Endothelial cell (in vitro differentiated cells): ENCODE measurements around the gene PER3. TPM values are rescaled to one million over a fixed set of nuclear protein-coding genes. Genes with fewer than 3 reads are reported as not detected.
A peak's percentile ranks its signal among the peaks of the same experiment; 100 is the strongest.

Source experiments
- DNase-seq: peaks from one replicate; pipeline ENCODE4 v3.0.0; 2021; ENCODE audit warnings: low spot score
- H3K27ac Mint-ChIP-seq: one replicate; pipeline ENCODE4 v1.8.0; 2021; ENCODE audit warnings: mixed read lengths, inconsistent platforms; ENCODE audit not compliant: unreplicated experiment
- H3K27me3 Mint-ChIP-seq: one replicate; pipeline ENCODE4 v1.8.0; 2021; ENCODE audit warnings: mild to moderate bottlenecking, moderate library complexity, mixed read lengths, inconsistent platforms; ENCODE audit not compliant: unreplicated experiment
- H3K36me3 Mint-ChIP-seq: one replicate; pipeline ENCODE4 v1.8.0; 2021; ENCODE audit warnings: mild to moderate bottlenecking, low read depth, mixed read lengths, inconsistent platforms; ENCODE audit not compliant: unreplicated experiment
- H3K4me1 Mint-ChIP-seq: one replicate; pipeline ENCODE4 v1.8.0; 2021; ENCODE audit warnings: mild to moderate bottlenecking, mixed read lengths, inconsistent platforms; ENCODE audit not compliant: unreplicated experiment
- H3K4me3 Mint-ChIP-seq: one replicate; pipeline ENCODE4 v1.8.0; 2021; ENCODE audit warnings: mild to moderate bottlenecking, mixed read lengths, inconsistent platforms; ENCODE audit not compliant: unreplicated experiment
- H3K9me3 Mint-ChIP-seq: one replicate; pipeline ENCODE4 v1.8.0; 2021; ENCODE audit warnings: mixed read lengths, inconsistent platforms; ENCODE audit not compliant: unreplicated experiment
- CTCF ChIP-seq: fragments of 200-600 bp; sonication (generic); IDR thresholded peaks from one replicate; pipeline ENCODE4 v1.5.0; 2021; ENCODE audit warnings: antibody characterized with exemption; ENCODE audit not compliant: unreplicated experiment
- total RNA-seq: library from RNA; stranded (reverse); fragmentation: NEBNext Ultra II Directional; extraction: Animal tissue kit (Norgen Biotek cat#: 25700); gene quantifications from one replicate; pipeline ENCODE4 v1.2.1, GENCODE V29; 2021; ENCODE audit not compliant: unreplicated experiment

Gene PER3
- total RNA-seq, 1 donor from 2014 or later: 2.8 TPM

GRCh38 chr1:7747605-7748004 is 36.5 kb upstream of the PER3 start:
- no peak overlapping the region for H3K27ac Mint-ChIP-seq
- TF ChIP-seq CTCF: no peak
- no peaks in the 10 kb centered on the region for H3K9me3 Mint-ChIP-seq
- no peak for DNase-seq
- H3K36me3 Mint-ChIP-seq: peaks cover 4% of the 10 kb centered on the region
- H3K27me3 Mint-ChIP-seq: no peaks in the 10 kb centered on the region
- peaks cover 3% of the 10 kb centered on the region for H3K4me1 Mint-ChIP-seq
- H3K4me3 Mint-ChIP-seq: no peak overlapping the region

GRCh38 chr1:7749126-7749525 is 35.0 kb upstream of the PER3 start:
- peaks cover 4% of the 10 kb centered on the region for H3K36me3 Mint-ChIP-seq
- TF ChIP-seq CTCF: no peak
- H3K9me3 Mint-ChIP-seq: no peaks in the 10 kb centered on the region
- no peaks in the 10 kb centered on the region for H3K27me3 Mint-ChIP-seq
- no peak overlapping the region for H3K4me3 Mint-ChIP-seq
- DNase-seq: no peak
- H3K27ac Mint-ChIP-seq: no peak overlapping the region
- H3K4me1 Mint-ChIP-seq: peaks cover 13% of the 10 kb centered on the region

- H3K36me3 Mint-ChIP-seq: no peaks in the 10 kb centered on the region
- no peak for DNase-seq
- H3K27me3 Mint-ChIP-seq: no peaks in the 10 kb centered on the region
- no peak for TF ChIP-seq CTCF
- H3K4me1 Mint-ChIP-seq: peaks cover 14% of the 10 kb centered on the region
- no peak overlapping the region for H3K4me3 Mint-ChIP-seq
- no peaks in the 10 kb centered on the region for H3K9me3 Mint-ChIP-seq
- H3K27ac Mint-ChIP-seq: no peak overlapping the region
These were observed 32.9 kb upstream of the PER3 start for GRCh38 chr1:7751174-7751573.

- Mint-ChIP-seq H3K9me3 (no peaks in the 10 kb centered on the region), H3K27ac (peak overlapping the region; percentile 39), H3K27me3 (no peaks in the 10 kb centered on the region)
These were observed 31.3 kb upstream of the PER3 start for GRCh38 chr1:7752512-7753417.

More at GRCh38 chr1:7752512-7753417, 31.3 kb upstream of the PER3 start:
- DNase-seq: peak; percentile 67
- TF ChIP-seq CTCF: peak; percentile 77
- H3K4me3 Mint-ChIP-seq: peak overlapping the region; percentile 61
- no peaks in the 10 kb centered on the region for H3K36me3 Mint-ChIP-seq
- H3K4me1 Mint-ChIP-seq: peaks cover 14% of the 10 kb centered on the region
